ENCODE measurements around the gene WNT3A.
"Not testable (repeated sequence)": the region's sequence is repeated elsewhere in the genome, so short reads cannot be mapped to it uniquely, and the experiment has no call there.

The WNT3A gene, protein sequence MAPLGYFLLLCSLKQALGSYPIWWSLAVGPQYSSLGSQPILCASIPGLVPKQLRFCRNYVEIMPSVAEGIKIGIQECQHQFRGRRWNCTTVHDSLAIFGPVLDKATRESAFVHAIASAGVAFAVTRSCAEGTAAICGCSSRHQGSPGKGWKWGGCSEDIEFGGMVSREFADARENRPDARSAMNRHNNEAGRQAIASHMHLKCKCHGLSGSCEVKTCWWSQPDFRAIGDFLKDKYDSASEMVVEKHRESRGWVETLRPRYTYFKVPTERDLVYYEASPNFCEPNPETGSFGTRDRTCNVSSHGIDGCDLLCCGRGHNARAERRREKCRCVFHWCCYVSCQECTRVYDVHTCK

DNA sequence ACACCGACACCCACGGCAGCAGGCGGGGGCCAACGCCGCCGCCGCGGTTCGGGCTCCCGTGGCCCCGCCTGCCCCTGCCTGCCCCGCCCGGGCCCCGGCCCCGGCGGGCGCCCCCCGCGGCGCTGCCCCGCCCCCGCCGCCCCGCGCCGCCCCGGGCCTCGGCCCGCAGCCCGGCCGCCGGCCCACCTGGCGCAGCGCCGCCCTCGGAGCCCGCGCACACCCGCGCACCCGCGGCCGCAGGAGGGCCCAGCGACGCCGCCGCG lies at the start of gene WNT3A:
Gene WNT3A, plus strand, starts transcription at position 213 of the 263 bp plus-strand sequence. CDS start 131 bp downstream, outside the sequence.
- no peak for DNase-seq

DNA sequence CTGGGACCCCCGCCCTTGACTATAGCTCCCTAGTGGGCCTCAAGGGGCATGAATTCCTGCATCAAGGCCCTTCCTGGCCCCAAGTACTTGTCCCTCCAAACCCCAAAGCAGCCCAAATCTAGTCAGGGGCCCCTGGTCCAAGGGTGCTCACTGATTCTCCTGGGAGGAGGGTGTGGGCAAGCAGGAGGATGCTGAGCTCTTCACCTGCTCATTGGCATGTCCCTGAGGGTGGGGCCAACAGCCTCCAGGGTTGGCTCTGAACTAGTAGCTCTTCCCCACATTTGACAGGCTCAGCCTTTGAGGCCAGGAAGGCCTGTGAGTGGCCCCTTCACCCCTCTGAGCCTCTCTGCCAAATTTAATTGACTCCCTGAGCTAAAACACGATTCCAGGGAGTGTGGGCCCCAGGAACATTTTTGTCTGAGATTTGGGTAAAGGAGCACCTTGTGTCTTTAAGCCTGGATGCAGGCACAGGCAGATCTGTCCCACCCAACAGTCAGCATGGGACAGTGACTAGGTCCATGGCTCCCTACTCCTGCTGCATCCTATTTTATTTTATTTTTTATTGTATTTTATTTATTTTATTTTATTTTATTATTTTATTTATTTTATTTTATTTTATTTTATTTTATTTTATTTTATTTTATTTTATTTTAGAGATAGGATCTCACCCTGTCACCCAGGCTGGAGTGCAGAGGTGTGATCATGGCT lies 48.0 kb upstream of the WNT3A start:
- DNase-seq, result no peak

DNA sequence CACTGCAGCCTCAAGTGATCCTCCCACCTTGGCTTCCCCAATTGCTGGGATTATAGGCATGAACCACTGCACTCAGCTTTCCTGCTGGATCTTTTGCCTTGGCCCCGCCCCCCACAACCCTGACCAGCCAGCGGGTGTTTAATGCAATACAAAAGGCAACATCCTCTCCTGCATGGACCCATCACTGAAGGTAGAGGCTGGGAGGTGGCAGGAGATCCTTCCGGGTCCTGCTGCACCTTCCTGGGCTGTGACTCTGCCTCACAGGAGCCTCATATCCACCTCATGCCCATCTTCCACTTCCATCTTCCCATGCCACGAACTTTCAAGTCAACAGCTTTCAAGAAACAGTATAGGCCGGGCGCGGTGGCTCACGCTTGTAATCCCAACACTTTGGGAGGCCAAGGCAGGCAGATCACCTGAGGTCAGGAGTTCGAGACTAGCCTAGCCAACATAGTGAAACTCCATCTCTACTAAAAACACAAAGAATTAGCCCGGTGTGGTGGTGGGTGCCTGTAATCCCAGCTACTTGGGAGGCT lies 47.4 kb upstream of the WNT3A start:
- no peak for DNase-seq

DNA sequence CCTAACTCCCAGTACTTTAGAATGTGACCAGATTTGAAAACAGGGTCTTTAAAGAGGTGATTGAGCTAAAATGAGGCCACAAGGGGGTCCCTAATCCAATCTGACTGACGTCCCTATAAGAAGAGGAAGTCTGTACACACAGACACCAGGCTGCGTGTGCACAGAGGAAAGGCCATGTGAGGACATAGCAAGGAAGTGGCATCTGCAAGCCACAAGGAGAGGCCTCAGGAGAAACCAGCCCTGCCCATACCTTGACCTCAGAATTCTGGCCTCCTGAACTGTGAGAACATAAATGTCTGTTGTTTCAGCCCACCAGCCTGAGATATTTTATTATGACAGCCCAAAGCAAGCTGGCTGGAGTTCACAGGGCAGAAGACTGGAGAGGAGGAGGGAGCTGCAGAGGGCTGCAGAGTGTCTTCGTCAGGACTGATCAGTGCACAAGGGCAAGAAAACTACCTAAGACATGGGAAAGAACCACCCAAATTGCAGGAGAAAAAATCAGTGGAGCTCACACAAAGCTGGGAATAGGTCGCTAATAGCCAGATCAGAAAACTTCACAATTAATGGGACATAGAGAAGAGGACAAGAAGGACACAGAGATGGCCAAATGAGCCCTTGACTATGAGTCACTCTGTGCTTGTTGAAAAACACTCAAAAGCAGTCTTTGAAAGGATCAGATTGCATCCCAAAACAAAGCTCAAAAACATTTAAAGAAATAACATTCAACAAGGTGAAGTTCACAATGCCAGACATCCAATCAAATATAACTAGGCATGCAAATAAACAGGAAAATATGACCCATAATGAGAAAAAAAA lies 44.9 kb upstream of the WNT3A start:
- DNase-seq, result no peak

DNA sequence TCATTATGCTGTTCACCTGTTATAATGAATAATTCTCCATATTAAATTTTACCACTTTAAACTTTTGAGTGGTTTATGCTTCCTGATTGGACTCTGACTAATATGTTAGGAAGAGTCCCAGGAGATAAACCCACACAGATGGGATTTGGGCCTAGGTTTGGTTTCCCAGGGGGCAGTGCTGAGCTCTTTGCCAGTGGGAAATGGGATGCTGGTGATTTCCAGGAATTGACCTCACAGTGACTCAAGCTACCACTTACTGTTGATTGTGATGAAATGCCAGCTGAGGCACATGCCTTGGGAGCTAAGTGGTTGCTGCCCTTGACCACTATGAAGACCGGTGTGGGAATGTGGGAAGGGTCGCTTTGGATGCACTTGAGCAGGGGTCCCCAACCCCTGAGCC lies 40.1 kb upstream of the WNT3A start:
- not testable (repeated sequence) for DNase-seq

DNA sequence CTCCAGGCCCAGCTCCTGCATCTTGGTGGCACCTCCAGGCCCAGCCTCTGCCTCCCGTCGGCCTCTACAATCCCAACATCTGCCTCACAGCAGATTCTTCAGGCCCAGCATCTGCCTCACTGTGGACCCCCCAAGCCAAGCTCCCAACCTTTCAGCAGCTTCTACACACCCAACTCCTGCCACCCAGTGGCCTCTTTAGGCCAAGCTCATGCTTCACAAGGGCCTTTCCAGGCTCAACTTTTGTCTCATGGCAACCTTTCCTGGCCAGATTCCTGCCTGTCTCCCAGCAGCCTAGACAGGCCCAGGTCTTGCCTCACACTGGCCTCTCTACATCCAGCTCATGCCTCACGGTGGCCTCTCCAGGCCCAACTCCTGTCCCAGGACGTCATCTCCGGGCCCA lies 39.0 kb upstream of the WNT3A start:
- DNase-seq, result not testable (repeated sequence)

DNA sequence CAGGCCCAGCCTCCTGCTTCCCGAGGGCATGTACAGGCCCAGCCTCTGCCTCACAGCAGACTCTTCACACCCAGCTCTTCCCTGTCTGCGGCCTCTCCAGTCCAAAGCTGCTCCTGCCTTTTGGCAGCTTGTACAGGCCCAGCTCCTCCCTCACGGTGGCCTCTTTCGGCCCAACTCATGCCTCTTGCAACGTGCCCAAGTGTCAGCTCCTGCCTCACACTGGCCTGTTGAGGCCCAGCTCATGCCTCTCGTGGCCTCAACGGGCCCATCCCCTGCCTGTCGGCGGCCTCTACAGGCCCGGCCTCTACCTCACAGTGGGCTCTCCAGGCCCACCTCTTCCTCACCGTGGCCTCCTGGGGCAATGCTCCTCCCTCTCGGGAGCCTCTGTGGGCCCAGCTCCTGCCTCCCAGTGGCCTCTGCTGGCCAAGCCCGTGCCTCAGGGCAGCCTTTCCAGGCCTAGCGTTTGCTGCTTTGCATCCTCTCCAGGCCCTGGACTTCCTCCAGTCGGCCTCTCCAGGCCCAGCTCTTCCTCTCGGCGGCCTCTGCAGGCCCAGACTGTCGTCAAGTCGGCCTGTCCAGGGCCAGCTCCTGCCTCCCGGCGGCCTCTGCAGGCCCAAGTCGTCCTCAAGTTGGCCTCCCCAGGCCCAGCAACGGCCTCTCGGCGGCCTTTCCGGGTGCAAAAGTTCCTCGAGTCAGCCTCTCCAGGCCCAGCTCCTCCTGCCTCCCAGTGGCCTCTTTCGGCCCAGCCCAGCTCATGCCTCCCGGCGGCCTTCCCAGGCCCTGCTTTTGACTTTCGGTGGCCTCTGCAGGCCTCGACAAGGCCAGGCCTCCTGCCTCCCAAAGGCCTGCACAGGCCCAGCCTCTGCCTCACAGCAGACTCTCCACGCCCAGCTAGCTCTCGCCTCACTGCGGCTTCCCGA lies 36.5 kb upstream of the WNT3A start:
- not testable (repeated sequence) for DNase-seq

DNA sequence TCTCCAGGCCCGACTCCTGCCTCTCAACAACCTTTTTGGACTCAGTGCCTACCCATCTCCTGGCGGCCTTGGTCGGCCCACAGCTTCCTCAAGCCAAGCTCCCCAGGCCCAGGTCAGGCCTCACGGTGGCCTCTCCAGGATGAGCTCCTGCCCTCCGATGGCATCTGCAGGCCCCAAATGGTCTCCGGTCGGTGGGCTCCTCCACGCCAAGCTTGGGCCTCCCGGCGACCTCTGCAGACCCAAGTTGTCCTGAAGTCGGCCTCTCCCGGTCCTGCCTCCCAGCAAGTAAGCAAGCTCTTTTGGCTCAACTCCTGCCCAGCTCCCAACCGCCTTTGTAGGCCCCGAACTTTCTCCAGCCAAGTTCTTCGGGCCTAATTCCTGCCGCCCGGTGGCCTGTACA lies 35.6 kb upstream of the WNT3A start:
- not testable (repeated sequence) for DNase-seq

DNA sequence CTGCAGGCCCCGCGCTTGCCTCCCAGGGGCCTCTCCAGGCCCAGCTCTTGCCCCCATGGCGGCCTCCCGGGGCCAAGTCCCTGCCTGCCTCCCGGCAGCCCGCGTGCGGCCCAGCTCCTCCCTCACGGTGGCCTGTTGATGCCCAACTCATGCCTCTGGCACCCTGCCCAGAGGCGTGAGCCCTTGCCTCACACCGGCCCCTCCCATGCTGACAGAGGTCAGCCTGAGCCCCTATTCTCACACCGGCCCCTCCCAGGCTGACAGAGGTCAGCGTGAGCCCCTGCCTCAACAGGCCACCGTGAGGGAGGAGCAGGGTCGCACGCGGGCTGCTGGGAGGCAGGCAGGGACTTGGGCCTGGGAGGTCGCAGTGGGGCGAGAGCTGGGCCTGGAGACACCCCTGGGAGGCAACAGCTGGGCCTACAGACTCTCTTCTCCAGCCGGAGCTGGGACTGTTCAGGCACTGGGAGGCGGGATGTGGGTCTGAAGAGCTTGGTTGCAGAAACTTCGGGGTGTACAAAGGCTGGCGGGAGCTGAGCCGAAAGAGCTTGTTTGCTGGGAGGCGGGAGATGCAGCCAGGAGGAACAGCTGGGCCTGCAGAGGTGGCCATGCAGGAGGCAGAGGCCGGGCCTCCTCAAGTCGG lies 35.0 kb upstream of the WNT3A start:
- not testable (repeated sequence) for DNase-seq

DNA sequence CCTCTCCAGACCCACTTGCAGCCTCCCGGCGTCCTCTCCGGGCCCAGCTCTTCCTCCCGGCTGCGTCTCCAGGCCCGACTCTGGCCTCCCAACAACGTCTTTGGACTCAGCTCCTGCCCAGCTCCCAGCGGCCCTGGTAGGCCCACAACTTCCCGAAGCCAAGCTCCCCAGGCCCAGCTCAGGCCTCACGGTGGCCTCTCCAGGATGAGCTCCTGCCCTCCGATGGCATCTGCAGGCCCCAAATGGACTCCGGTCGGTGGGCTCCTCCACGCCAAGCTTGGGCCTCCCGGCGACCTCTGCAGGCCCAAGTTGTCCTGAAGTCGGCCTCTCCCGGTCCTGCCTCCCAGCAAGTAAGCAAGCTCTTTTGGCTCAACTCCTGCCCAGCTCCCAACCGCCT lies 34.5 kb upstream of the WNT3A start:
- not testable (repeated sequence) for DNase-seq

DNA sequence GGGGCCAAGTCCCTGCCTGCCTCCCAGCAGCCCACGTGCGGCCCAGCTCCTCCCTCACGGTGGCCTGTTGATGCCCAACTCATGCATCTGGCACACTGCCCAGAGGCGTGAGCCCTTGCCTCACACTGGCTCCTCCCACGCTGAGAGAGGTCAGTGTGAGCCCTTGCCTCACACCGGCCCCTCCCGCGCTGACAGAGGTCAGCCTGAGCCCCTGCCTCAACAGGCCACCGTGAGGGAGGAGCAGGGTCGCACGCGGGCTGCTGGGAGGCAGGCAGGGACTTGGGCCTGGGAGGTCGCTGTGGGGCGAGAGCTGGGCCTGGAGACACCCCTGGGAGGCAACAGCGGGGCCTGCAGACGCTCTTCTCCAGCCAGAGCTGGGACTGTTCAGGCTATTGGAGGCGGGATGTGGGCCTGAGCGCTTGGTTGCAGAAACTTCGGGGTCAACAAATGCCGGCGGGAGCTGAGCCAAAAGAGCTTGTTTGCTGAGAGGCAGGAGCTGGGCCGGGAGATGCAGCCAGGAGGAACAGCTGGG lies 33.9 kb upstream of the WNT3A start:
- not testable (repeated sequence) for DNase-seq

DNA sequence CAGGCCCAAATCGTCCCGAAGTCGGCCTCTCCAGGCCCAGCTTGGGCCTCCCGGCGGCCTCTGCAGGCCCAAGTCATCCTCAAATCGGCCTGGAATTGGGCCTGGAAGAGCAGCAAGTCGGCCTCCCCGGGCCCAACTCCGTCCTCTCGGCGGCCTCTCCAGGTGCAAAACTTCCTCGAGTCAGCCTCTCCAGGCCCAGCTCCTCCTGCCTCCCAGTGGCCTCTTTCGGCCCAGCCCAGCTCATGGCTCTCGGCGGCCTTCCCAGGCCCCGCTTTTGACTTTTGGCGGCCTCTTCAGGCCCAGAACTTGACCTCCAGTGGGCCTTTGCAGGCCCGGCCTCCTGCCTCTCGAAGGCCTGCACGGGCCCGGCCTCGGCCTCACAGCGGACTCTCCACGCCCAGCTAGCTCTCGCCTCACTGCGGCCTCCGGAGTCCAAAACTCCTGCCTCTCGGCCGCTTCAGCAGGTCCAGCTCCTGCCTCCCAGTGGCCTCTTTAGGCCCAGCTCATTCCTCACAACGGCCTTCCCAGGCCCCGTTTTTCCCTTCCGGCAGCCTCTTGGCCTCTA lies 33.0 kb upstream of the WNT3A start:
- not testable (repeated sequence) for DNase-seq

DNA sequence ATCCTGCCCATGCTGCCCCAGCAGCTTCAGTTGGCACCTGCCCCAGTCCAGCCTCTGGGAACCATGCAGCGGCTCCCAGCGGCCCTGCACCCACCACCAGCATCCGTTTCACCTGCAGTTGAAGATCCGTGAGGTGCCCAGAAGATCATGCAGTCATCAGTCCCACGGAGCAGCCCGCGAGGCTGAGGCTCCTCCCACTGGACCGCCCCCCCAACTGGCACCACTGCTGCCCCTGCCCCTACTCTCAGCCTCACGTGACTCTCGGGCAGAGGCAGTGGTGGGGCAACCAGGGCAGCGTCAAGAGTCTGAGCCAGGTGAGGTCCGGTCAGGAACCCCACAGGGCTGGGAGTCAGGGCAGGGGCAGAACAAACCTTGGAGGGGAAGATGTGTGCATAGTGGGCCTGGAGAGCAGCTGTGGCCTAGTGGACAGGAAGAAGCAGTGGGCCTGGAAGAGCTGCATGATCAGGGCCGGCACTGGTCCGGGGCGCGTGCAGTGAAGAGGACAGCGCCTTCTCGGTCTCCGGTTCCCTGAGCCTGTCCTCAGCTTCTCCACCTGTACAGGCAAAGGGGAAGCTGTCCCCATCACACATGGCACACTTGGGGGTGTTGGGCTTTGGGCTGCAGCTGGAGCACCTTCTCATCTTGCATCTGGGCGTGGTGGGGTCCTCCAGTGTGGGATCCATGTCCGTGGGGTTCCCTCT lies 31.1 kb upstream of the WNT3A start:
- not testable (repeated sequence) for DNase-seq

DNA sequence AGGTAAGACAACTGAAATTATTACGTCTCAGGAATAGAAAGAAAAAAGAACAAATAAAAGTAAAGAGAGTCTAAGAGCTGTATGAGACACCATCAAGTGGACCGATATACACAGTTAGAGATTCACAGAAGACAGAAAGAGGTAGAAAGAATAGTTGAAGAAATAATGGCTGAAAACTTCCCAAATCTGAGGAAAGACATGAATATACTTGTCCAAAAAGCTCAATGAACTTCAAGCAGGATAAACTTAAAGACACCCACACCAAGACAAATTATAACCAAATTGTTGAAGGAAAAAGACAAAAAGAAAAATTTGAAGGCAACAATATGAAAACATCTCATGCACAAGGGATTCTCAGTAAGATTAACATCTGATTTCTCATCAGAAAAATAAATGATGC lies 19.6 kb upstream of the WNT3A start:
- DNase-seq, result no peak

DNA sequence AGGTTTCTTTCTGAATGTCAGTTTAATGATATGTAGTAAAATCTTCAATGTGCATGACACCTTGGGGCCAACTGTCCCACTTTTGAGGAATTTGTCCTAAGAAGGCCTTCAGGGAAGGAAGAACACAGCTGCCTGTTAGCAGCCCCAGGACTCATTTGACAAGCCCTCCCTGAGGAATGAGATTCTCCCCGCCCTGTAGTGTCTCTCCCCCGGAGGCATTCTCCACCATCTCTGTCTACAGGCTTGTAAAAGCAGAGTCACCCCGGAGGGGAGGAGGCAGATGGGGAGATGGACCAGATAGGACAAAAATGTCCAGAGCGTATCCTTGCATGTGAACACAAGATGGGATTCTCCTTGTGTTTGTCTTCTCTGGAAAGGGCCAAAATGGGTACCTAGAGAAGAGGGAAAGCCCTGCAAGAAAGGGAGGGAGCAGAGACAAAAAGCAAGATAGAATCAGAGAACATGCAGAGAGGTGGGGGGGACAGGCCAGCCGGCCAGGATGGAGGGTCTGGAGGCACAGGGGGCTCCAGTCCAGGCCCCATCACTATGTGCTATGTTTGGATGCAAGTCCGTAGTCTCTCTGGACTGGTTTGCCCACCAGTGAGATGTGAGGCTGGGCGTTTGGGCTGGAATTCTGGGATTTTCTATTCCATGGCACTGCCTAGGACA lies 12.0 kb upstream of the WNT3A start:
- no peak for DNase-seq

DNA sequence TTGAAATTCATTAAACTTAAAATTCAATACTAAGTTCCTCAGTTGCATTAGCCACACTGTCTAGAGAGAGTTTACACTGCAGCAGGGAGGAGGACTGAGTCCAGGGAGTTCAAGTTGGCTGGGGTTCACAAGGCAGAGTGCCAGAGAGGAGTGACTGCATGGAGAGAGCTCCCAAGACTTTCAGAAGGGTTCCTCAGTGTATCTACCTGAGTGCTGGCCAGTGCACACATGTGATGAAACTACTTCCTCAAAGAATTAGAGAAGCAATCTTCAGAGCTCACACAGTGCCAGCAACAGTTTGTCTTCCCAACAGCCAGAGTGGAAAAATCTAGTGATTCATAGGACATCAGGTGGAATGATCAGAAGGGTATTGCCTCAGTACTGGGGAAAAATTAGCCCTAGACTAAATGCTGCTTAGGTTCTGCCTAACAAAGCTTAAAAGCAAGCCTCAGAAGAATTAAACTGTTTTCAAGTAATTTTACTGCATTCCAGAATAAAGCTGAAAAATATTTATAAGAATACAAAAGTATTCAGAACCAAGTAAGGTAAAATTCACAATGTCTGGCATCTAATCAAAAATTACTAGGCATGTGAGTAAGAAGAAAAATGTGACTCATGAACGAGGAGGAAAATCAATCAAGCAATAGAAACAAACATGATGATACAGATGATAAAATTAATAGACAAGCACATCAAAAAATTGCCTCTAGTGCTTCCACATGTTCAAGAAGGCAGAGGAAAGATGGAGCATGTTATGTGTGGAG lies 10.4 kb upstream of the WNT3A start:
- no peak for DNase-seq

DNA sequence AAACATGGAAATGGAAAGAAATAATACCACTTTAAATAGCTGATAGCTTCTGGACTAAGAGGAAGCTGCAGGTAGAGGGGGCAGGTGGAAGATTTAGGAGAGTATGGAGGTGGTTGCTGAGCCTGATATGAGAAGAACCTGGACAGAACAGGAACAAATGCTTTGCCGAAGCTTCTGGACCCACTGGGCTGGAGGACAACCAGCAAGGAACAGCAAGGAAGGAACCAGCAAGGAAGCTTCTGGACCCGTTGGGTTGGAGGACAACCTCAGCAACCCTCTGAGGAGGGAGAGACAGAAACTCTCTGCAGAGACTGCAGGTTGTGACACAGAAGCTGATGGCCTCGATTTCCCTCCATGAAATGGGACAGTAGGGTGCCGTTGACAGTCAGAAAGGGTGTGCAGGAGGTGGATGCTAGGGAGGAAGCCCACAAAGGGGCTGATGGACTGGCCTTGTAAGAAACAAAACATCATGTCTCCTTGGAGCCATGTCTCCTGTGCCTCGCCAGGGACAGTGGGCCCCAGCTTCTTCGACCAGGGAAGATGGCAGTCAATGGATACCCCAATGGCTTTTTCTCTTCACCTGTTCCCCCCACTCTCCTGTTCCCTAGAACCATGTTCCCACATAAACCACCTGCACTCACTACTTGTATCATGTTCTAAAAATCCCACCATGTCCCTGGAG lies 8.3 kb upstream of the WNT3A start:
- DNase-seq, result no peak
